Panc1 (cell line): Measurements from ENCODE around the gene ZNF511.
A peak's percentile ranks its signal among the peaks of the same experiment; 100 is the strongest.

ENCODE experiments used
- REST ChIP-seq, 2 experiments: IDR thresholded peaks; 2 replicates each; pipeline ENCODE4 v1.6.1; 2011 to 2012; ENCODE audit warnings: low read depth in 2 of 2, control low read depth in 1 of 2, low read length in 1 of 2, mild to moderate bottlenecking in 1 of 2, moderate library complexity in 1 of 2; ENCODE audit not compliant: insufficient read depth in 1 of 2
- SIN3A ChIP-seq: IDR thresholded peaks from 2 replicates; pipeline ENCODE4 v1.6.1; 2012; ENCODE audit warnings: low read depth, mild to moderate bottlenecking, low read length, moderate library complexity, borderline replicate concordance; ENCODE audit not compliant: insufficient read depth
- TCF7L2 ChIP-seq: IDR thresholded peaks from 2 replicates; pipeline ENCODE4 v1.6.1; 2011; ENCODE audit warnings: mild to moderate bottlenecking, low read depth, low read length, inconsistent platforms
- TF ChIP-seq, protein P1 (sequence below): fragments of 450-650 bp; IDR thresholded peaks from 2 replicates; pipeline ENCODE4 v1.5.1; 2017; ENCODE audit warnings: mild to moderate bottlenecking

DNA sequence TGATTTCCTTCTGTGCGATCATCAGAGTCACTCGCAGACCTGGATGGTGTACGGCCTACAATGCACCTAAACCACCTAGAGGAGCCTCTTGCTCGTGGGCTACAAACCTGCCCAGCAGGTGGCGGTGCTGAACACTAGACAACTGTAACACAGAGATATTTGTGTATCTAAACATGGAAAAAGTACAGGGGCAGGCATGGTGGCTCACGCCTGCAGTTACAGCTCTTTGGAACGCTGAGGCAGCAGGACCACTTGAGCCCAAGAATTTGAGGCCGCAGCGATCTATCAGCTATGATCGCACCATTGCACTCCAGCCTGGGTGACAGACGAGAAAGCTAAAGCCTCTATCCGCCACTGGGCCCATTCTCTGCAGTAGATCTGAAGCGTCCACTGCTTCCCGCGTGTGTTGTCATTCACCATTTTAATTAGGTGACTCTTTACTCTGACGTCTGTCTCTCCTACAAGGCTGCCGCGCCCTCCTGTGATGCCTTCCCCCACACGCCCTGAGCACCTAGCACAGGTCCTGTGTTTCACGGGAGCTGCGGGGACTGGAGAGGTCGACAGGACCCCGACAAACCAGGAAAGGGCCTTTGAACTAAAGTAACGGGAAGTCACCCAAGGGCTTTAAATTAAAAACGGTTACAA lies 816 bp upstream of the ZNF511 start:
- TF ChIP-seq, protein P1, sequence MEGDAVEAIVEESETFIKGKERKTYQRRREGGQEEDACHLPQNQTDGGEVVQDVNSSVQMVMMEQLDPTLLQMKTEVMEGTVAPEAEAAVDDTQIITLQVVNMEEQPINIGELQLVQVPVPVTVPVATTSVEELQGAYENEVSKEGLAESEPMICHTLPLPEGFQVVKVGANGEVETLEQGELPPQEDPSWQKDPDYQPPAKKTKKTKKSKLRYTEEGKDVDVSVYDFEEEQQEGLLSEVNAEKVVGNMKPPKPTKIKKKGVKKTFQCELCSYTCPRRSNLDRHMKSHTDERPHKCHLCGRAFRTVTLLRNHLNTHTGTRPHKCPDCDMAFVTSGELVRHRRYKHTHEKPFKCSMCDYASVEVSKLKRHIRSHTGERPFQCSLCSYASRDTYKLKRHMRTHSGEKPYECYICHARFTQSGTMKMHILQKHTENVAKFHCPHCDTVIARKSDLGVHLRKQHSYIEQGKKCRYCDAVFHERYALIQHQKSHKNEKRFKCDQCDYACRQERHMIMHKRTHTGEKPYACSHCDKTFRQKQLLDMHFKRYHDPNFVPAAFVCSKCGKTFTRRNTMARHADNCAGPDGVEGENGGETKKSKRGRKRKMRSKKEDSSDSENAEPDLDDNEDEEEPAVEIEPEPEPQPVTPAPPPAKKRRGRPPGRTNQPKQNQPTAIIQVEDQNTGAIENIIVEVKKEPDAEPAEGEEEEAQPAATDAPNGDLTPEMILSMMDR = peak; percentile 97
- TF ChIP-seq SIN3A (no peak), TCF7L2 (no peak), REST (IDR thresholded peaks at IDR 0.05; ENCODE audit: insufficient read depth in 1 of 2, low read depth in 2 of 2, low read length in 1 of 2) (no peak)
